D721Med (cell line): ENCODE data around the gene EXOC2.

Experiments
- DNase-seq: peaks from one replicate; pipeline ENCODE4 v3.0.0; 2011; ENCODE audit warnings: low spot score; ENCODE audit not compliant: insufficient read length
- FAIRE-seq: peaks from 2 replicates; lab custom pipeline; 2011; peaks lifted over from hg19 to GRCh38; lab: Jason Lieb, UNC
- TF ChIP-seq, protein P1 (sequence below): IDR thresholded peaks from 2 replicates; pipeline ENCODE4 v1.5.1; 2012; ENCODE audit warnings: mild to moderate bottlenecking, control low read depth; ENCODE audit not compliant: insufficient read depth; ENCODE audit errors: missing control alignments

The EXOC2 gene

DNA sequence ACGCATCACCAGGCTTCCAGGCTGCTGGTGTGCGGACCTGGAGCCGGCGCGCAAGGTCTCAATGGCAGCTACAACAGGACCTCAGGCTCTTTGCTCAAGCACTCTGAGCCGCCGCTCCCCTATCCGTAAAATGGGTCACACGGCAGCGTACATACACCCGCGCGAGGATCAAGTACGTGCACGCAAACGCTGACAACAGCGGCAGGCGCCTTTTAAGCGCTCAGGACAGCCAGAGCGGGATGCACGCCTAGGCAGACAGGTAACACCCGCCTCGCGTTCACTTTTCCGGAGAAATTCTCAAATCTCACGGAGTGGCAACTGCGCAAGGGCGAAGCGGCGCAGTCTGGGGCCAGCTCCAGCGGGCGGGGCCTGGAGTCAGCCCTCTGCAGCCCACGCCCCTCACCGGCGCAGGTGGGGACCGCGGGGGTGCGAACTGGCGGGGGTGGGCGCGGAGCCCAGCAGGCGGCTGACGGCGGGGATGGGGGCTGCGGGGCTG is 535 bp downstream of the EXOC2 start:
- TF ChIP-seq, protein P1, sequence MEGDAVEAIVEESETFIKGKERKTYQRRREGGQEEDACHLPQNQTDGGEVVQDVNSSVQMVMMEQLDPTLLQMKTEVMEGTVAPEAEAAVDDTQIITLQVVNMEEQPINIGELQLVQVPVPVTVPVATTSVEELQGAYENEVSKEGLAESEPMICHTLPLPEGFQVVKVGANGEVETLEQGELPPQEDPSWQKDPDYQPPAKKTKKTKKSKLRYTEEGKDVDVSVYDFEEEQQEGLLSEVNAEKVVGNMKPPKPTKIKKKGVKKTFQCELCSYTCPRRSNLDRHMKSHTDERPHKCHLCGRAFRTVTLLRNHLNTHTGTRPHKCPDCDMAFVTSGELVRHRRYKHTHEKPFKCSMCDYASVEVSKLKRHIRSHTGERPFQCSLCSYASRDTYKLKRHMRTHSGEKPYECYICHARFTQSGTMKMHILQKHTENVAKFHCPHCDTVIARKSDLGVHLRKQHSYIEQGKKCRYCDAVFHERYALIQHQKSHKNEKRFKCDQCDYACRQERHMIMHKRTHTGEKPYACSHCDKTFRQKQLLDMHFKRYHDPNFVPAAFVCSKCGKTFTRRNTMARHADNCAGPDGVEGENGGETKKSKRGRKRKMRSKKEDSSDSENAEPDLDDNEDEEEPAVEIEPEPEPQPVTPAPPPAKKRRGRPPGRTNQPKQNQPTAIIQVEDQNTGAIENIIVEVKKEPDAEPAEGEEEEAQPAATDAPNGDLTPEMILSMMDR, result no peak
- DNase-seq, result no peak
- FAIRE-seq, result no peak

DNA sequence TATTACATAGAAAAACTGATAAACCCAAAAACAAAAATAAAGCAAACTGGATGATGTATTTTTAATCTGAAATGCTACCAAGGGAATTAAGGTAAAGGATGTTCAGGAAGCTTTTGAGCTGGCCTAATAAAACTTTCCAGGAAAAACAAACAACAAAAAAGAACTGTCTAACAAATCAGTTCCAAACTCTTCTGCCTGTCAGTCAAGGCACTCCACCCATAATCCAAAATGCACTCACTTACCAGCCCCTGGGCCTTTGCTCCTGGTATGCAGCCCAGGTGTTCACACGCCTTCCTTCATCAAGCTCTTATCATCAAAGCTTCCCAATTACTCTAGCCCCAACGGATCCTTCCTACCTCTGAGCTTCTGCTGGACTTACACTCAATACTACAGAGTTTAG is 3.7 kb downstream of the EXOC2 start:
- DNase-seq (no peak), FAIRE-seq (no peak)
- TF ChIP-seq, protein P1, result no peak

DNA sequence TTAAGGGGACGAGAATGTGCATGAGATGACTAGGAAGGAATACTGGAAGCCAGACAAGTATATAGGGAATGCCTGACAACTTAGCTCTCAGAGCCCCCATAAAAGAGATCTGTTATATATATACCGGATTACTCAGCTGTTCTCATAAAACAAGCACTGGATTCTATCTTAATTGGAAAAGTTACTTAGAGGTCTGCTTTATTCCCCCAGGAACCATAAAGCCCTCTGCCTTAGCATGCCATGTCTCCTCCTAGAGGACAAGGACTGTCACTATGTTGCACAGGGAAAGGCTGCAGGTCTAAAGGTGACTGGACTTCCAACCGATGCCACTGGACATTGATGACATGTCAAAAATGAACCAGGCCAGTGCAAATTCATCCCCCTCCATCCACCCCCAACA is 6.4 kb downstream of the EXOC2 start:
- TF ChIP-seq, protein P1, result peak; percentile 45
- FAIRE-seq, result no peak
- DNase-seq, result no peak

DNA sequence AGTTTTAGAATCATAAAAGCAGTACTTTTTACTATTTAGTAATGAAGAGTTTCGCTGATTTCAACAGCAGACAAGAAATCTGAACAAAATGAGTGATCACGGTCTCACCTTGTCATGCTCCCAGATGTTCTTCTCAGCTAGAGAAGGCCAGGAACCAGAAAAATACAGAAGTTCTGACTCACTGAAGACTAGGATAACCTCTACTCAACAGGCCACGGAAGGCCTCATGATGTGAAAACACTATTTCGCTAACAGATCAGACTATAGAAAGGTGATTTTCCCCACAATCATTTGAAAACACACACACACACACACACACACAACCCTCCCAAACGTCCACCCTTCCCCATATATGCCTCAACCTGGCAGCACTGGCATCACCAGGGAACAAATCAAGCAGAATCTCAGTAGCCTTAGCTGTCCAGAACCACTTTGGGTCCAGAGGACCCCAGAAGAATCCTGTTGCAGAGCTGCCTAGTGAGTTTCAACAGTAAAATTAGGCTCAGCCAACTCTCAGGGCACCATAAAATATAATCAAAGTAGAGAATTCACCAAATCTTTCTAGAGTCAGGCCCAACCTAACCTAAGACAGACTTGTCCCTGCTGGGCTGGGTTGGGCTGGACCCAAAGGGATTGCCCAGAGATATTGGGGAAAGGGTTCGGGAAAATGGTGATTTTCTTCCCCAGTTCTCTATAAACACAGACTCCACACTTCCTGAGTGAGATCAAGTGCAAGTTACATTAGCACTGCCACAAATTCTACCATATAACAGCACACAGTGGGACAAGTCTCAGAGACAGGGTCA is 7.9 kb downstream of the EXOC2 start:
- FAIRE-seq (no peak), DNase-seq (no peak)
- TF ChIP-seq, protein P1, result no peak

DNA sequence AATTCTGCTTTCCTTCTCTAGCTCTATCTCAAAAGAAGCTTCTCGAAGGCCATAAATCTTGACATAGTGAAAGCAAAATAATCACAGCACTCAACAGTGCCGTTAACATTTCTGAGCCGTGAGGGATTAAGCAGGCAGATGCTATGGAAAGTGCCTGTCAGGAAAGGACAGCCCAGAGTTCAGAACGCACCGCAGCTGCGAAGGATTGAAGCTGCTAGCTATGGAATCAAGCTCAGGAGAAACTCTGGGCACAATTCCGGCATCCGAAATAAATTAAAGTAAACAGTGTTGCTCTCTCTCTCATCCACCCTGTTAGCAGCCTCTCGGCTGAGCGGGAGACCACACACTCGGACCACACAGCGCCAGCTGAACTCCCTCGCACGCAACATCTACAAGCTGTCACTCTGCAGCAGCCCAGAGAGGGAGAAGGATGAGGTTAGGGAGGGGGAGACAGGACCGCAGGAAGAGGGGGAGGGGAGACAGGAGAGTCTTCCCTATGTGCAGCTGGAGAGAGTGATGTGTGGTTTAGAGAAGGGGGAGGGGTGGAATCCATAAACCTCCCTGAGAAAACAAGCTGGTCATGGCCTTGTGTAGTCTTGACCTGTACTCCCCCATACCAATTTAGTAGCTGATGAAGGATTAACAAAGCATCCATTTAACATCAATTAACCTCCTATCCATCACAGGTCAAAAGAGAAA is 9.0 kb downstream of the EXOC2 start:
- FAIRE-seq (peak; percentile 93), DNase-seq (no peak)
- TF ChIP-seq, protein P1, result no peak

DNA sequence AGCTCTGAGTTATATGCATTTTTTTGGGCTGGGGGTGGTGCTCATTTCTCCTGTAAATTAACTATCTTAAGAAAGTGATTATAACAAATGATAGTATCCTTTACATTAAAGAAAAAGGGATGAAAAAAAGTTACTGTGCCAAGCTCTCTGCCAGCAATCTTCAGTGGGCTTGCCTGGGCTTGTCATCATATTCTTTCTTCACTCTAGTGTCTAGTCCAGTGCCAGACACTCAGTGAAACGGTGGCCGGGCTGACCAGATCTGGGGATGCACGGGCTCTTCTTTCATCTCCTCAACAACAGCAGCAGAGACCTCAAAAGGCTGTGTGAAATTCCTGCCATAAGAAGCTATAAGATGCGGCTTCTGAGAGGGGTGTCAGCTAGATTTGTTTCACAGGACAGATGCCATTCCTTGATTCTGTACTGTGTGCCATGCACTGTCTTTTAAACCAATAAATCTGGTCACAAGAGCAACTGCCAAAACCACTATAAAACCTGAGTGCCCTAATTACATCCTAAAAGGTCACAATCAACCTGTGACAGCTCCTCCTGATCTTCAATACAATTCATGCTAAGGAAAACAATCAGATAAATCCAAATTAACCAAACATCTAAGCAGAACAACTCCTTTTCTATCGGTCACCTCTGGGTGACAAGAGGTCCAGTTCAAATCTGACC is 12.1 kb downstream of the EXOC2 start:
- DNase-seq (no peak), FAIRE-seq (no peak)
- TF ChIP-seq, protein P1, result no peak
